NCI-H2029 treated with DMSO at 0.1 percent for 48 hours (cell line): Measurements from ENCODE around the gene SETMAR.

ENCODE experiments used
- DNase-seq: peaks from one replicate; lab custom pipeline; 2025; lab: John Stamatoyannopoulos, UW

The SETMAR gene

GRCh38 chr3:4351164-4351855, 48.1 kb downstream of the SETMAR start:
- DNase-seq, result no peak

GRCh38 chr3:4351872-4352271, 48.7 kb downstream of the SETMAR start:
- DNase-seq, result no peak

- no peak for DNase-seq
Measured at GRCh38 chr3:4355401-4356219, 52.4 kb downstream of the SETMAR start.

GRCh38 chr3:4356220-4356540, 53.0 kb downstream of the SETMAR start:
- DNase-seq, result no peak

GRCh38 chr3:4356546-4357410, 53.6 kb downstream of the SETMAR start:
- DNase-seq, result no peak

- no peak for DNase-seq
Measured at GRCh38 chr3:4358273-4358672, 55.1 kb downstream of the SETMAR start.

- DNase-seq, result no peak
Measured at GRCh38 chr3:4359805-4360502, 56.8 kb downstream of the SETMAR start.

- DNase-seq, result no peak
Measured at GRCh38 chr3:4360817-4361216, 57.6 kb downstream of the SETMAR start.

GRCh38 chr3:4362523-4362922, 59.4 kb downstream of the SETMAR start:
- DNase-seq, result no peak
